Nephron (organoid): ENCODE data around the gene CEACAM19.
"Not testable (repeated sequence)": the region's sequence is repeated elsewhere in the genome, so short reads cannot be mapped to it uniquely, and the experiment has no call there.

Experiments
- H3K27ac Mint-ChIP-seq, 3 experiments: 2 replicates each; pipeline ENCODE4 v1.8.0; 2020; ENCODE audit warnings: mixed read lengths in 3 of 3, mild to moderate bottlenecking in 2 of 3, moderate library complexity in 1 of 3
- H3K27me3 Mint-ChIP-seq: 2 replicates; pipeline ENCODE4 v1.8.0; 2021; ENCODE audit warnings: low read depth, mild to moderate bottlenecking, moderate library complexity, mixed read lengths
- H3K36me3 Mint-ChIP-seq: 2 replicates; pipeline ENCODE4 v1.8.0; 2020; ENCODE audit warnings: low read depth, mixed read lengths
- H3K4me1 Mint-ChIP-seq: 2 replicates; pipeline ENCODE4 v1.8.0; 2020; ENCODE audit warnings: mixed read lengths
- H3K4me3 Mint-ChIP-seq, 3 experiments: 2 replicates each; pipeline ENCODE4 v1.8.0; 2020; ENCODE audit warnings: mild to moderate bottlenecking in 3 of 3, mixed read lengths in 3 of 3, moderate library complexity in 2 of 3
- H3K9me3 Mint-ChIP-seq: 2 replicates; pipeline ENCODE4 v1.8.0; 2020; ENCODE audit warnings: mixed read lengths
- CTCF ChIP-seq, 3 experiments: fragments of 200-600 bp; sonication (generic); IDR thresholded peaks; one replicate each; pipeline ENCODE4 v1.5.0; 2021; ENCODE audit warnings: antibody characterized with exemption in 3 of 3; ENCODE audit not compliant: unreplicated experiment in 3 of 3

The CEACAM19 gene

GRCh38 chr19:44718441-44719261, 47.4 kb downstream of the CEACAM19 start:
- peak overlapping the region; percentile 60 to 69 (median 65) for H3K4me3 Mint-ChIP-seq
- H3K27ac Mint-ChIP-seq = peak overlapping the region; percentile 83 to 98 (median 98)
- H3K9me3 Mint-ChIP-seq = peaks cover 5% of the 10 kb centered on the region
- peaks cover 8% of the 10 kb centered on the region for H3K27me3 Mint-ChIP-seq
- no peaks in the 10 kb centered on the region for H3K36me3 Mint-ChIP-seq
- TF ChIP-seq CTCF (IDR thresholded peaks at IDR 0.05; ENCODE audit: unreplicated experiment in 3 of 3) = no peak
- peaks cover 6% of the 10 kb centered on the region for H3K4me1 Mint-ChIP-seq

GRCh38 chr19:44719262-44719701, 48.0 kb downstream of the CEACAM19 start:
- H3K4me1 Mint-ChIP-seq = peaks cover 11% of the 10 kb centered on the region
- TF ChIP-seq CTCF (IDR thresholded peaks at IDR 0.05; ENCODE audit: unreplicated experiment in 3 of 3) = no peak
- no peak overlapping the region for H3K4me3 Mint-ChIP-seq
- H3K9me3 Mint-ChIP-seq = peaks cover 5% of the 10 kb centered on the region
- H3K27me3 Mint-ChIP-seq = peaks cover 12% of the 10 kb centered on the region
- H3K27ac Mint-ChIP-seq = peak overlapping the region; percentile 67 to 98 (median 83)
- no peaks in the 10 kb centered on the region for H3K36me3 Mint-ChIP-seq

GRCh38 chr19:44720396-44720795, 49.1 kb downstream of the CEACAM19 start:
- Mint-ChIP-seq H3K27me3 (peaks cover 13% of the 10 kb centered on the region), H3K4me1 (peaks cover 17% of the 10 kb centered on the region), H3K27ac (peak overlapping the region in 1 of 3 experiments; percentile 51)
- H3K9me3 Mint-ChIP-seq, H3K36me3 Mint-ChIP-seq, H3K4me3 Mint-ChIP-seq: not testable (repeated sequence)

- Mint-ChIP-seq H3K4me1 (peaks cover 17% of the 10 kb centered on the region), H3K27ac (peak overlapping the region in 1 of 3 experiments; percentile 51), H3K36me3 (no peaks in the 10 kb centered on the region), H3K4me3 (no peak overlapping the region), H3K9me3 (no peaks in the 10 kb centered on the region), H3K27me3 (peaks cover 18% of the 10 kb centered on the region)
- TF ChIP-seq CTCF (IDR thresholded peaks at IDR 0.05; ENCODE audit: unreplicated experiment in 3 of 3) = no peak
Observed at GRCh38 chr19:44720945-44721344, 49.7 kb downstream of the CEACAM19 start.

GRCh38 chr19:44721369-44721768, 50.1 kb downstream of the CEACAM19 start:
- not testable (repeated sequence) for H3K9me3 Mint-ChIP-seq, H3K4me3 Mint-ChIP-seq, H3K36me3 Mint-ChIP-seq, H3K27ac Mint-ChIP-seq
- H3K27me3 Mint-ChIP-seq = peaks cover 18% of the 10 kb centered on the region
- peaks cover 17% of the 10 kb centered on the region for H3K4me1 Mint-ChIP-seq

- no peak for TF ChIP-seq CTCF (IDR thresholded peaks at IDR 0.05; ENCODE audit: unreplicated experiment in 3 of 3)
- Mint-ChIP-seq H3K27me3 (peaks cover 18% of the 10 kb centered on the region), H3K4me3 (no peak overlapping the region), H3K36me3 (no peaks in the 10 kb centered on the region), H3K27ac (peak overlapping the region in 1 of 3 experiments; percentile 81), H3K9me3 (no peaks in the 10 kb centered on the region), H3K4me1 (peaks cover 17% of the 10 kb centered on the region)
Observed at GRCh38 chr19:44722131-44723121, 51.1 kb downstream of the CEACAM19 start.
